T-helper 22 cell (primary cell): ENCODE measurements around the gene TTLL8.

Experiments used
- DNase-seq: peaks from one replicate; pipeline ENCODE4 v3.0.0-alpha.2; 2020; ENCODE audit warnings: low read depth

TTLL8 gene

DNA sequence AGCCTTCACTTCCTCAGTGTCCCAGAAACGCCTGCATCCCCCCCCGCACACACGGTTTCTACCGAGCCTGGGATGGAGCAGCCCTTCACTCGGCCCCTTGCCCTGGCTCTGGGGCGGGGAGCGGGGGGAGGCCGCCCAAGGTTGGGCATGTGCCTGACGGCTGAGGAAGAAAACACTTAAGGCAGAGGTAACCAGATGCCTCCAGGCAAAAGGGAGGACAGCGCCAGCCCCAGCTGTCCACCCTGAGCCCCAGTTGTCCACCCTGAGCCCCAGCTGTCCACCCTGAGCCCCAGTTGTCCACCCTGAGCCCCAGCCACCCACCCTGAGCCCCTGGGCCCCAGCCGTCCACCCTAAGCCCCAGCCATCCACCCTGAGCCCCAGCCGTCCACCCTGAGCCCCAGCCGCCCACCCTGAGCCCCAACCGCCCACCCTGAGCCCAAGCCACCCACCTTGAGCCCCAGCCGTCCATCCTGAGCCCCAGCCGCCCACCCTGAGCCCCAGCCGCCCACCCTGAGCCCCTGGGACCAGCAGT is 3.8 kb upstream of the TTLL8 start:
- no peak for DNase-seq

DNA sequence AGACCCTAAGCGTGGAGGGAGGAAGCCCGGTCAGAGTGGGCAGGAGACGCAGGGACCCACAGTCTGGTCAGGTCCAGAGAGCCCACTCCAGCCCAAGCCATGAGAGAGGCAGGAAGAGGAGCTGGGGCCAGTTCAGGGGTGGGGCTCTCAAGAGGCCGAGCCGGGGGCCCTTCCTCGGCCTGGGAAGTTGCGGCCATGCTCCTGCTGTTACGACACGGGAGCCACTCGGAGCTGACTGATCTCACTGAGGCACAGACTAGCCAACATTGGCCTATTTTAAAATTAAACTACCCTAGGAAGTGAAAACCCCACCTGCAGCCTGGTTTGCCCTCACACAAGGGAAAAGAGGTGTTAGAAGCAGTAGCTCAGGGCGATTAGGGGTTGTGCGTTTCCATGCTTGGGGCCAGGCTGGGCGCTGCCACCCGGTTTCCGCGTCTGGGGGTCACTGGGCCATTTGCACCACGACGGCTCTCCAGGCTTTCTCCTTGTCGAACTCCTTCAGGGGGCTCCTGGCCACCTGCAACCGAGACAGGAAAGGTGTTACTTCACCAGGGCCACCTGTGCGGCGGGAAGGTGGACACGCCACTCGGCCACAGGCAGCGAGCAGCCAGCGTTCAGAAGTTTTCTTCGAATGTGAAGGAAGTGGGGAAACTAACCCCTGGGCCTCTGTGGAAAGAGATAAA is 3.2 kb upstream of the TTLL8 start:
- no peak for DNase-seq

DNA sequence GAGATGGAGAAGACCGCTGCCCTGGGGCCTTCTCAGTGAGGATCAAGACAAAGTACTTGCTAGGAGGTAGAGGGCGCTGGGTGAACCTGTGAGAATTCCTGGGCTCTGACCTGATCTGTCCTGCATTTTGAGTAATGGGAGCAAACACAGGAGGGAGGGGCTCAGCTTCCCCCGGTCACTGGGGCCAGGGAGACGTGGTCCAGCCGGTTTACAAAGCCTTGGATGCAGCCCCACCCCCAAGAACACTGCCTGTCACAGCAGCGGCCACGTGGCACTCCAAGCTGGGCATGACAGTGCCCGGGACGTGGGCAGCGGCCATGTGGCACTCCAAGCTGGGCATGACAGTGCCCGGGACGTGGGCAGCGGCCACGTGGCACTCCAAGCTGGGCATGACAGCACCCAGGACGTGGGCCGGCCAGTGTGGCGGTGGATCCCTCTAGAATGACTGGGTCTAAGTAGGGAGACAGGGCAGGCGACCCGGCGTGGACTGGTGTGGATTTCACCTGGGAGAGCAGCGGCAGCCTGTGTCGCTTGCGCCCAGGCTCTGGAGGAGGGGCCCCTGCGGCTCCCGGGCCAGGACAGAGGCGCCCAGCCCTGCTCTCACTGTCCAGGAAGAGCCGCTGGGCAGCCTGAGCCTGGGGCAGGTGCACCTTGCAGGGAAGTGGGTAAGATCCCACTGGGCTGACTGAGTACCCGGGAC is 2.5 kb upstream of the TTLL8 start:
- no peak for DNase-seq

DNA sequence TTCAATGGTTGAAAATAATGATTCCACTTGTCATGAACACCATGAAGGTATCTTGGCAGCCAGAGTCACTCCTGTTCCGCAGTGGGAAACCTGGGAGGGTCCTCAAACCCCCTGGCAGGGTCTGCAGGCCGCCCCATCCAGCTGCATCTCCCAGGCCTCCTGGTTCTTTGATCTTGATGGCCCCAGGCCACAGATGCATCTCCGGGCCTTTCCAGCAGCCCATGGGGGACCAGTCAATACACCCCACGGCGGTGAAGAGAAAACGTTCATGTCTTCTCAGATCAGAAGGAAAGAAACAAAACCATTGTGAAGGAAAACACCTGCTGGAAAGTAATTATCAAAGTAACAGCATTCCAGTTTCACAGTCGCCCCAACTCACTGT is 1.8 kb upstream of the TTLL8 start:
- DNase-seq: no peak

DNA sequence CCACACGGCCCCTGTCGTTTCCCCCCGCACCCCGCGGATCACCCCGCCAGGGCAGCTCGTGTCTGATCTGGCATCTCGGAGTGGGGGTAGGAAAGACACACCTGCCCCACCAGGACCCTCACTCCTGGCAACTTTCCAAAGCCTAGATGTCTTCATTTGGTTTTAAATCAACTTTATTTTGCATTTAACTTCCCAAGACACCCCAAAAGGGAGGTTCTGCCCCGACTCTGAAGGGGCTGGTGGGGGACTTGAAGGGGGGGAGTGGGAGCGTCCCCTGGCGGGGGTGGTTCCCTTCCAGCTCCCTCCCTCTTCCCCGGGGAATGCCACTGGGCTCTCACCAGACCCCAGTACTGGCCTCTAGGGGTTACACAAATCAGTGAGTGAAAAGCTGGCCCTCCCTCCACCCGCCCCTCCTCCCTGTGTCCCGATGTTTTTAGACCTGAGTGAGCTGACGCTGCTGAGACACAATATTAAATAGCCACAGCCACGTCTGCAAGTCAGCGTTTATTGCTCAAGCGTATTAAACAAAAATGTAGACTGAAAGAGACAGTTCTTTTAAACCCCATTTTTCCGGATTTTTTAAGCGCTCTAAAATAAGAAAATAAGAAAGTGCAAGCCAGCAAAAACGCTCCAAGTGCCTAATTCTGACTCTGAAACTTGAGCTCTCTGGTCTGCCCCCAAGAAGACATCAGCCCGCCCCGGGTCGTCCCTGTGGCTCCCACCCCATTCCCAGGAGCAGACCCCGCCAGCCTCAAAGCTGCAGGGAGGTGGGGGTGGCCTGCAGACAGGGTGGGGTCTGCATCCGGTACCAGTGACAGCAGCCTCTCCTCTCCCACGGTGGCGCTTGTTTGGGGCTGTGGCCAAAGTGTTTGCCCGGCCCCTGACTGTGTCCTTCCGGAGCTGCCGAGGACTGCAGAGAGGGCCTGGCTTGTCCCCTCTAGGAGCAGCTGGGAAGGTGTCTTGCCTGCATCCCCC is 1.1 kb upstream of the TTLL8 start:
- DNase-seq: no peak

DNA sequence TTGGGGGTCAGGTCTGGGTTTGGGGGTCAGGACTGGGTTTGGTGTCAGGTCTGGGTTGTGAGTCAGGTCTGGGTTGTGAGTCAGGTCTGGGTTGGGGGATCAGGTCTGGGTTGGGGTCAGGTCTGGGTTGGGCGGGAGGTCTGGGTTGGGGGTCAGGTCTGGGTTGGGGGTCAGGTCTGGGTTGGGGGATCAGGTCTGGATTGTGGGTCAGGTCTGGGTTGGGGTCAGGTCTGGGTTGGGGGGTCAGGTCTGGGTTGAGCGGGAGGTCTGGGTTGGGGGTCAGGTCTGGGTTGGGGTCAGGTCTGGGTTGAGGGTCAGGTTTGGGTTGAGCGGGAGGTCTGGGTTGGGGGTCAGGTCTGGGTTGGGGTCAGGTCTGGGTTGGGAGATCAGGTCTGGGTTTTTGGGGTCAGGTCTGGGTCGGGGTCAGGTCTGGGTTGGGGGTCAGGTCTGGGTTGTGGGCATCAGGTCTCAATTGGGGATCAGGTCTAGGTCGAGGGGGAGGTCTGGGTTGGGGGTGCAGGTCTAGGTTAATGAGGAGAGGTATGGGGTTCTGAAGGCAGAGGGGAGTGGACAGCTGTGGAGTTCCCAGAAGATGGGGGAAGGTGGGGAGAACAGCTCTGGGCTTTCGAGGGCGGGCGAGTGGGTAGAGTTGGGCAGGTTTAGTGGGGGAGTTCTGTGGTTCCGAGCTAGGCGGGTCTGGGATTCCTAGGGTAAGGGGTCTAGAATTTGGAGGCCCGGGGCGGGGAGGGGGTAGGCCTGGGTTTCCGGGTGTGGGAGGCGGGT is 629 bp downstream of the TTLL8 start:
- DNase-seq: no peak

DNA sequence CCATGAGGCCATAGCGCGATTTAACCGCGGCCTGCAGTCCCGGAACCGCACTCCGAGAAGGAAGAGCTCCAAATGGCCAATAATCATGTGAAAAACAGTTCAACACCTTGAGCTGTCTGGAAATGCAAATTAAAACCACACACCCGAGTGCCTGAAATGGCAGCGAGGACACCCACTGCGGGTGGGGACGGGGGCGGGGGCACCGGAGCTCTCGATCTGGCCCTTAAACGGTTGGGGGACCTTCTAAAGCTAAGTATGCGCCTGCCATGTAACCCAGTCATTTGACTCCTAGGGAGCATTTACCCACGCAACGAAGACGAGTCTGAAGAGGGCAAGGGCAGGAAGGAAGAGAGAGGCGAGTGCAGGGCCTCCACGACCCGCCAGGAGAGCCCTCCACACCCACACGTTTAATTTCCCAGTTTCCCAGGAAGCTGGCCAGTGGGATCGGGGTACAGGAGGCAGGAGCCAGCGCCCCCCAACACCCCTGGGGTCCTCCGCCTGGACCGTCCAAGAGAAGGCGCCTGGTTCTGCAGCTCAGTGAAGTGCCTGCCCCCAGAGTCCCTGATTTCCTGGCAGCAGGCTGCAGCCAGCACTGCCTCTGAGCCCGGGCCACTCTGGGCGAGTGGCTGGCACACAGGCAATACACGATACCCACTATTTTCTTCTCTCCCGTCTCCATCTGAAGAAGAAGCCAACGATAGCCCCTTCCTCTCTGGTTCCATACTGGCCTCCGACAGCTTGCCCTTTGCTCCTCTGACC is 1.7 kb downstream of the TTLL8 start:
- no peak for DNase-seq

DNA sequence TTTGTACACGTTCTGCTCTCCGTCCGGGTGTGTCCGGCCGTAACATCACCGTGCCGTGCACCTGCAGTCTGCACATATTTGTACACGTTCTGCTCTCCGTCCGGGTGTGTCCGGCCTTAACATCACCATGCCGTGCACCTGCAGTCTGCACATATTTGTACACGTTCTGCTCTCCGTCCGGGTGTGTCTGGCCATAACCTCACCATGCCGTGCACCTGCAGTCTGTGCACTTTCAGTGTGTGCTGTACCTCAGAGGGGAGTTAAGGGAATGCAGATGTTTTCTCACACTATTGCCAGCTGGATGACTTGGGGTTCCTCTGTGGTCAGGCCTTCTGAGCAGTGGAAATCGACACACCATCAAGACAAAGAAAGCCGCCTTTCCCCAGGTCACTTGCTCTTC is 4.2 kb downstream of the TTLL8 start:
- no peak for DNase-seq

DNA sequence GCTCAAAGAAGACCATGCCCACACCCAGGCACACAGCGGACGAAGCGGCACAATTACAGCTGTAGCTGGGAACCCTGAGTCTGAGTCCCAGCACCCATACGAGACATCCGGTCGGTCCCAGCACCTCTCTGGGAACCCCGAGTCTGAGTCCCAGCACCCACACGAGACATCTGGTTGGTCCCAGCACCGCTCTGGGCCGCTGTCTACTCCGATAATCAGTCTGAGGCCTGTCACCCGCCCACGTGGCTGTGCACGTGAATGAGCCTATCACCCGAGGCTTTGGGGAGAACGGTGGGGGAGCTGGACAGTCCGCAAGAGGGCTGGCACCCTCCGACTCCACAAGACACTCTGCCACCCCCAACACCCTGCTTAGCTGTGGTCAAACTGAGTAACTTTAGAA is 6.2 kb downstream of the TTLL8 start:
- no peak for DNase-seq

DNA sequence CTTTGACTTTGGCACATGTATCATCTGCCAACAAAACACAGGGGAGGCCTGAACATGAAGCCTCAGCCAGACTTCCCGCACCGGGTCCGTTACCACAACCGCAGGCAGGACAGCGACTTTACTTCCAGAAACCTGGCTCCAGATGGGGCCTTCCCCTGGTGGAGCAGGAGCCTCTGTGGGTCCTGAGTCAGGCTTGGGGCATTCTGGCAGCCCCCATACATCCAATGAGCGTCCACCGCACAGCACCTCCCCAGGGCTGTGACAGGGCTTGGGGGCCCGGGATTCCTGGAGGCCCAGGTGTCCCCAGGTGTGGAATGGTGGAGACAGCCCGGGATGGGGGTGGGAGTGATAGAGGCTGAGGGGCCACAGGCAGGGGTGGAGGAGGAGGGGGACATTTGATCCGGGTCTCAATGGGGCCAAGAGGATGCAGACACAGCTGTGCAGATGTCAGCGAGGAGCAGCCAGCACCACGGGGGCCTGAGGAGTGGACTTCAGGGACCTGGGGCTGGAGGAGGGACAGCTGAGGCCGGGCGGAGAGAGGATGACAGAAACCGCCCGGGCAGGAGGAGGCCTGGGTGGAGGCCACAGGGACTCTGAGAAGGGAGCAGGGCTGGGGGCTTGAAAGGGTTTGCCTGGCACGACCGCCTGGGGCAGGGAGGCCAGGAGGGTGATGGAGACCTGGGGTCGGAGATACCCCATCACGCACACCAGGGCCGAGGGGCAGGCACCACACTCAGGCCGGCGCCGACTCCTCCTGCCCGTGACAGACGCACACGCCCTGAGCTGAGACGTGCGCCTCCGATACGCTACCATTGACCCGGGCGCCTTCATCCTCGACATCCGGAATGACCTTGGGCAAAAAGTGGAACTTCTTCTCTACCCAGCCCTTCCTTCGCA is 8.6 kb downstream of the TTLL8 start:
- DNase-seq: no peak

DNA sequence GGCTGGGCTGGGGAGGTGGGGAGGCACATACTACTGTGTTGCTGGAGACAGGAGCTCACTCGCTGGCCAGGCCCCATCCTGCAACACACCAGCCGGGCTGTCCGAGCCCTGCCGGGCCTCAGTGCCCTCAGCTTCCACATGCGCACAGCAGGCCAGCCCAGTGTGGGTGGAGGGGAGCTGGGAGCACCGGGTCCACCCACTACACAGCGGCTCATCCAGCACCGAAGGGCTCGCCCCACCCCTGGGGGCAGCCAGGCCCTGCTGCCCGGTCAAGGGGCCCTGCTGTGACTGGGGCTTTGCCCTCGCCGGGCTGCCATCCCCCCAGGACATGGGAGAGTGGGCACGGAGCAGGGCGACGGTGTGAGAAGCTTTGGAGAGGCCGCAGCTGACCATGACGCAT is 9.3 kb downstream of the TTLL8 start:
- DNase-seq: no peak

DNA sequence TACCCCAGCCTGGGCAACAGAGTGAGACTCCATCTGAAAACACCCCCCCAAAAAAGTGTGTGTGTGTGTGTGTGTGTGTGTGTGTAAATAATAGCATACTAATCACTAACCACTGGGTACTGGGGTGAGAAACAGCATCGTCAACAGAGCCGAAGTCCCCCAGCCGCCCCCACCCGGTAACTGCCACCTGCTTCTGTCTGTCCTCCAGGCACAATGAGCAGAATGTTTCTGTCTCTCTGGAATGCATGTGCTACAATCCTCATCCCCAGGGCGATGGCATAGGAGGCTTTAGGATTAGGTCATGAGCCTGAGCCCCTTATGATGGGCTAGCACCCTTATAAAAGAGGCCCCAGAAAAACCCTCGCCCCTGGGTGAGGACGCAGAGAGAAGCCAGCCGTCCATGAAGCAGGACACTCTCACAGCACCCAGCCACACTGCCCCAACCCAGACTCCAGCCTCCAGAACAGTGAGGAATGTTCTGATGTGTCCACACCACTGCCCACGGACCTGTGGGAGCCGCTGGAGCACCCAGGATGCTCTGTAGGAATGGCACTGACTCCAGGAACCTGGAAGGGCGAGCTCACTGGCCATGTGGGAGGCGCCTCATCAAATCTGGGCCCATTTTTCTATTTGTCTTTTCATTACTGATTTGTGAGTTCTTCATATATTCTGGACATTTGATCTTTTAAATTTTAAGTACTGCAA is 9.9 kb downstream of the TTLL8 start:
- no peak for DNase-seq

DNA sequence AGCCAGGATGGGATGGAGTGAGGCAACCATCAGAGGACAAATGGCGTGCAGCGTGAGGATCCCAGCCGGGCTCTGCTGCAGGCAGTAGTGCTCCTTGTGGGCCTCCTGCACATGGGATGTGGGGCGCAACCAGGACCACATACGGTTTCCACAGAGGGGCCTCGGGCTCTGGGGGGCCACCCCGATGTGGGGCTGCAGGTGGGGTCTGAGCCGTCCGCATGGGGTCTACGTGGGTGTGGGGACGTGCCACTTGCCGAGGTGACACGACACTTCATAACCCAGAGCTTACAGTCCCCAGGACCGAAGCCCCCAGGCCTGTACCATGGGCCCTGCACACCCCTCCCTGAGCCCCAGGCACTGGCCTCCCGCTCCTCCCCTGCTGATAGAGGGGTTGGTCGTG is 10.8 kb downstream of the TTLL8 start:
- DNase-seq: no peak

DNA sequence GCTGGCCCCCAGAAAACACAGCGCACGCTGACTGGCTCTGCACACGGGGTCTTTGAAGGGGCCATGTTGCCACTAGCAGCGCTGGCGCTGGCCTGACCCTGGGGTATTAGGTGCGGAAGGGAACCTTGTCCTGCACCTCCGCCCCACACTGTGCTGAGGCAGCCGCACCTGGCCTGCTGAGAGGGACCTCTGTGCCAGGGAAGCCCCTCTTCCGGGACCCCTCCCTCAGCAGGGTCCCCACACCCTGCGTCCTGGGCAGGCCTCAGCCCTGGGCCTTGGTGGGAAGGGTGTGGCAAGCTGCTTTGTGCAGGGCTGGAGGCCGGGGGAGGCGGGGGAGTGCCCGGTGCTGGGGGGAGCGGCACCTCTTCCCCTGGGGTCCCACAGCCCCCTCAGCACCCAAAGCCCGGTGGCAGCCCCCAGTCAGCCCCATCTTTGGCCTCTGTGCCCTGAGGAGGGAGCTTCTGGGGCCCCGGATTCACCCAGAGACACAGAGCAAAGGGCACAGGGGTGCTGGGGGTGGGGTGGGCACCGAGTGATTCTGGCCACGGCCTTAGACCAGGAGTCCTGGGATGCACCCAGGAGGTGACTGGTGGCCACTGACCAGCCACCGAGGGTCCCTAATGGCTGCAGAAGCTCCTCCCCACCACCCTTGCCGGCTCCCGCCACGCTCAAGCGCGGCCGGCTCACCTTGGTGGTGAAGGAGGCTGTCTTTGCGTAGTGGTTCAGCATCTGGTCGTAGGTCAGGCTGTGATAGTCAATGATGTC is 11.4 kb downstream of the TTLL8 start:
- no peak for DNase-seq

DNA sequence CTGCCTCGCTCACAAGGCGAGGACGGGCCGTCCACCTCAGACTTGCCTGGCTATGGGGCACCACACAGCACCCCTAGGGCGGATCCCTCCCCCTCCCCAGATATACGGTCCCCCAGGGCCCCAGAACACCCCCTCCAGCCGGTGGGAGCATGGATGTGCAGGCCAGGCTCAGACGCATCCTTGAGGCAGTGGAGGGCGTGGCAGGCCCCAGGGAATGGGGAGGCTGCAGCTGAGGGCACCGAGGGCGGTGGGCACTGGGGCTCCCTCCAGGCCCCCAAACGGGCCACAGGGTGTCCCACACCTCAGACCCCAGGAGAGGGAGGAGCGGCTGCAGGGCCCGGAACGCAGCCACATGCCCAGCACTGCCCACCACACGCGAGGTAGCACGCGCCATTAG is 12.1 kb downstream of the TTLL8 start:
- DNase-seq: no peak

DNA sequence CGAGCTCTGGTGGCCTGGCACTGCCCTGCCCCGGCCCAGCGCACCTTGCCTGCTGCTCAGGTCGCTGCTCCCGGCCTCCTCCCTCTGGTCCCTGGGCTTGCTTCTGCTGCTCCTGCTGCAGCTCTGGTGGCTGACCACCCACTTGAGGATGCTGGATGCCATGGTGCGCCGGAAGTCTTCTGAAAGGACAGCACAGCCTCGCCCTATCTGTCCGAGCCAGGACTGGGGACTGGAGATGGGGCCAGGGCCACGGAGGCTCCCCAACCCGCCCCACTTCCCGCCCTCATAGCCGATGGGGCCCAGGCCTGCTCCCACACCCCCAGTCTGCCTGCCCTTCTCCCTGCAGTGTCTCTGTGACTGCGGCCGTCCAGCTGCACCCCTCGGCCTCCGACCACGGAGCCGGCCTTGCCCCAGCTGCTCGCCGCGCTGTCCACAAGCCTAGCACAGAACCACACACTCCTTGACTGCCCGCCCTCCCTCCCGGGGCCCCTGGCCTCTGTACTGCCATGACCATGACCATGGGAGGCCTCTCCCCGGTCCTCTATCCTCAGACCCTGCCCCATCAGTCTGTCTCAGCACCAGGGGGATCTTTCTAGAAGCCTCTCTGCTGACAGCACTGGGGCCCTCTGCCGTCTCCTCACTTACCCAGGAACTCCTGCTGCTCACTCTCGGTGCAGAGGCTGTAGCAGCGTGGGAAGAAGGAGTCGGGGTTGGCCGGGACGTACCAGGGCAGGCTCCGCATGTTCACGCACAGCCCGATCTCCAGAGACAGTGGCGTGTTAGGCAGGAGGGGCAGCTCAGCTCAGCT is 12.7 kb downstream of the TTLL8 start:
- DNase-seq: no peak

DNA sequence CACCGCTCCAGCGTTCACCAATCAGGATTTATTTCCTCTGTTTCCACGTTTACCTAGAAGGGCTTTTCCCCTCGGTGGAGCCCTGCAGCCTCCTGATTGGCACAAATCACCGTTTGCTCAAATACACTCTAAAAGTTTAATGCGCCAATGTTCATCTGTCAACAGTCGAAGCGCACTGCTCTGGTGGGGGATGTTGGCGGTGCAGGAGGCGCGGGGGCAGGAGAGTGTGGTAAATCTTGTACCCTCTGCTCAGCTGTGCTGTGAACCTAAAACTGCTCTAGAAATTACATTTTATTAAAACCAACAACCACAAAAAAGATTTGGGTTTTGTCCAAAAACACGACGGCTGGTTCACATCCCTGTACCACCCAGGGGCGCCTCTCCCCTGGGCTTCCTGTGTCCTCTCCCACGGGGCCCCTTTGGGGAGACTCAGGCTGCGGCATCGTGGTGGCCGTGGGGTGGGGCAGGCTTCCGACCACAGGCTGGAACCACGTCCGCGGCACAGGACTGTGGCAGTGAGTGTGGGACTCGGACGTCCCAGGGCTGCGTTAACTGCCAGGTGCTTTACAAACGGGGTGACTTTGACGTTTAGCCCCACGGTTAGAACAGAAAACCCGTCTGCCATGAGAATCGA is 13.5 kb downstream of the TTLL8 start:
- DNase-seq: no peak
